SK-N-SH treated with all-trans-retinoic acid at 6 μM for 48 hours (cell line): ENCODE measurements around the gene FTCD.

ENCODE experiments used
- ATAC-seq: fragments of 200-7000 bp; cut with Tn5 transposase; 3 replicates; pipeline ENCODE4 v1.9.1; 2020; ENCODE audit warnings: mild to moderate bottlenecking, moderate library complexity
- BACH2 ChIP-seq: fragments of 250-450 bp; sonication (Bioruptor Pico); IDR thresholded peaks from 2 replicates; pipeline ENCODE4 v1.9.0; 2021; ENCODE audit warnings: mild to moderate bottlenecking, borderline replicate concordance
- CSDC2 ChIP-seq: fragments of 250-450 bp; sonication (Bioruptor Pico); IDR thresholded peaks from 2 replicates; pipeline ENCODE4 v1.5.0; 2020; ENCODE audit warnings: mild to moderate bottlenecking, moderate library complexity
- ESRRG ChIP-seq: fragments of 250-450 bp; sonication (Bioruptor Pico); IDR thresholded peaks from 2 replicates; pipeline ENCODE4 v1.6.1; 2021; ENCODE audit warnings: mild to moderate bottlenecking
- ISL1 ChIP-seq: fragments of 250-450 bp; sonication (Bioruptor Pico); IDR thresholded peaks from 2 replicates; pipeline ENCODE4 v2.1.2; 2022; ENCODE audit warnings: mild to moderate bottlenecking, moderate library complexity
- OSR1 ChIP-seq: fragments of 250-450 bp; sonication (Bioruptor Pico); IDR thresholded peaks from 2 replicates; pipeline ENCODE4 v1.8.0; 2022; ENCODE audit warnings: moderate library complexity, mild to moderate bottlenecking, inconsistent platforms
- PPARA ChIP-seq: fragments of 250-450 bp; sonication (Bioruptor Pico); IDR thresholded peaks from 2 replicates; pipeline ENCODE4 v1.5.0; 2020; ENCODE audit warnings: mild to moderate bottlenecking, borderline replicate concordance
- RARB ChIP-seq: fragments of 250-450 bp; sonication (Bioruptor Pico); IDR thresholded peaks from 2 replicates; pipeline ENCODE4 v1.8.0; 2021; ENCODE audit warnings: mild to moderate bottlenecking, moderate library complexity
- SNAI2 ChIP-seq: fragments of 250-450 bp; sonication (Bioruptor Pico); IDR thresholded peaks from 2 replicates; pipeline ENCODE4 v1.5.0; 2020; ENCODE audit warnings: mild to moderate bottlenecking, moderate library complexity
- TCF4 ChIP-seq: fragments of 250-450 bp; sonication (Bioruptor Pico); IDR thresholded peaks from 2 replicates; pipeline ENCODE4 v1.8.0; 2021; ENCODE audit warnings: mild to moderate bottlenecking, moderate library complexity, borderline replicate concordance
- TOX ChIP-seq: fragments of 250-450 bp; sonication (Bioruptor Pico); IDR thresholded peaks from 2 replicates; pipeline ENCODE4 v1.8.0; 2021; ENCODE audit warnings: mild to moderate bottlenecking, moderate library complexity, borderline replicate concordance
- ZC3H10 ChIP-seq: fragments of 250-450 bp; sonication (Bioruptor Pico); IDR thresholded peaks from 2 replicates; pipeline ENCODE4 v1.5.1; 2021; ENCODE audit warnings: mild to moderate bottlenecking, moderate library complexity
- ZFP3 ChIP-seq: fragments of 250-450 bp; sonication (Bioruptor Pico); IDR thresholded peaks from 2 replicates; pipeline ENCODE4 v1.5.0; 2020; ENCODE audit warnings: mild to moderate bottlenecking, moderate library complexity
- ZFP30 ChIP-seq: fragments of 450-650 bp; formaldehyde crosslinking; IDR thresholded peaks from 2 replicates; pipeline ENCODE4 v1.5.0; 2022; ENCODE audit warnings: mild to moderate bottlenecking, moderate library complexity
- ZNF565 ChIP-seq: fragments of 450-650 bp; formaldehyde crosslinking; conservative IDR thresholded peaks from 2 replicates; pipeline ENCODE4 v1.5.0; 2020; ENCODE audit warnings: low read depth, mild to moderate bottlenecking, moderate library complexity
- ZNF70 ChIP-seq: fragments of 450-650 bp; formaldehyde crosslinking; IDR thresholded peaks from 2 replicates; pipeline ENCODE4 v1.5.0; 2020; ENCODE audit warnings: mild to moderate bottlenecking, moderate library complexity
- ZNF8 ChIP-seq: fragments of 450-650 bp; formaldehyde crosslinking; IDR thresholded peaks from 2 replicates; pipeline ENCODE4 v1.5.0; 2020; ENCODE audit warnings: mild to moderate bottlenecking, moderate library complexity
- TF ChIP-seq, protein P1 (sequence below): fragments of 250-450 bp; sonication (Bioruptor Pico); IDR thresholded peaks from 2 replicates; pipeline ENCODE4 v1.5.1; 2021; ENCODE audit warnings: mild to moderate bottlenecking, moderate library complexity
- TF ChIP-seq, protein P2 (sequence below): fragments of 250-450 bp; sonication (Bioruptor Pico); IDR thresholded peaks from 2 replicates; pipeline ENCODE4 v1.8.0; 2021; ENCODE audit warnings: low read depth, mild to moderate bottlenecking, moderate library complexity, borderline replicate concordance
- TF ChIP-seq, protein P3 (sequence below): fragments of 250-450 bp; sonication (Bioruptor Pico); IDR thresholded peaks from 2 replicates; pipeline ENCODE4 v1.5.1; 2020; ENCODE audit warnings: low read depth, mild to moderate bottlenecking, moderate library complexity
- TF ChIP-seq, protein P4 (sequence below): fragments of 250-450 bp; sonication (Bioruptor Pico); IDR thresholded peaks from 2 replicates; pipeline ENCODE4 v1.5.0; 2020; ENCODE audit warnings: mild to moderate bottlenecking, moderate library complexity

Gene FTCD

DNA sequence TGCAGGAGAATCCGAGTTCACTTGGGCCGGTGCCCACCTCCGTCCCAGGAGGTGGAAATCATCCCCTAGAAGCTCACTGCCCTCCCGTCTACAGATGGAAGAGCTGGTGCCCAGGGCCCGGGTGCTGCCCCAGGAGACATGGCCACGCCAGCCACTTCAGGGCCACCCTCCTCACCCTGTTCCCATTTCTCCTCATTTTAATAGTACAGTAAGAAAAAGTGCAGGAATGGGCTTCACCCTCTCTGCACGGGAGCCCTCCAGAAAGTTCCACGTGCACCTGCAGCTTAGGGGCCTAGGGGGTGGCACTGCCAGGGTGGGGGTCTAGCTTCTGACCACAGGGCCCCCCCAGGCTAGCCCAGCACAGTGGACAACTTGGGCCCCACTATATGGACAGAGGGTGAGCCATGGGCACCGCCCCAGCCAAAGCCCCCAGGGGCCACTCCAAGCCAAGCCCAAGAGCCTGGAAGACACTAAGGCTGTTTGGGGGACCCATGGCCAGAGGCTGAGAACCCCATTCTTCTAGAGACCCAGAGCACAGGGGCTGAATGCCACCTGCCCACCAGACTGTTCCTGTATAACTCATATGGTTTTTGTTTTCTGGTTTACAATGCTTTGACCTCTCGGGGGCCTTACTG is 3.4 kb upstream of the FTCD start:
- no peak for ATAC-seq
- TF ChIP-seq ZNF70 = no peak
- no peak for TF ChIP-seq ZNF8
- no peak for TF ChIP-seq ZNF565 (CRISPR knock-in tag)
- no peak for TF ChIP-seq OSR1
- no peak for TF ChIP-seq ZFP3 (CRISPR knock-in tag)
- TF ChIP-seq, protein P1, sequence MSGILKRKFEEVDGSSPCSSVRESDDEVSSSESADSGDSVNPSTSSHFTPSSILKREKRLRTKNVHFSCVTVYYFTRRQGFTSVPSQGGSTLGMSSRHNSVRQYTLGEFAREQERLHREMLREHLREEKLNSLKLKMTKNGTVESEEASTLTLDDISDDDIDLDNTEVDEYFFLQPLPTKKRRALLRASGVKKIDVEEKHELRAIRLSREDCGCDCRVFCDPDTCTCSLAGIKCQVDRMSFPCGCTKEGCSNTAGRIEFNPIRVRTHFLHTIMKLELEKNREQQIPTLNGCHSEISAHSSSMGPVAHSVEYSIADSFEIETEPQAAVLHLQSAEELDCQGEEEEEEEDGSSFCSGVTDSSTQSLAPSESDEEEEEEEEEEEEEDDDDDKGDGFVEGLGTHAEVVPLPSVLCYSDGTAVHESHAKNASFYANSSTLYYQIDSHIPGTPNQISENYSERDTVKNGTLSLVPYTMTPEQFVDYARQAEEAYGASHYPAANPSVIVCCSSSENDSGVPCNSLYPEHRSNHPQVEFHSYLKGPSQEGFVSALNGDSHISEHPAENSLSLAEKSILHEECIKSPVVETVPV (CRISPR knock-in tag) = no peak
- no peak for TF ChIP-seq ESRRG (CRISPR knock-in tag)
- TF ChIP-seq ZC3H10 = no peak
- no peak for TF ChIP-seq ZFP30 (CRISPR knock-in tag)

DNA sequence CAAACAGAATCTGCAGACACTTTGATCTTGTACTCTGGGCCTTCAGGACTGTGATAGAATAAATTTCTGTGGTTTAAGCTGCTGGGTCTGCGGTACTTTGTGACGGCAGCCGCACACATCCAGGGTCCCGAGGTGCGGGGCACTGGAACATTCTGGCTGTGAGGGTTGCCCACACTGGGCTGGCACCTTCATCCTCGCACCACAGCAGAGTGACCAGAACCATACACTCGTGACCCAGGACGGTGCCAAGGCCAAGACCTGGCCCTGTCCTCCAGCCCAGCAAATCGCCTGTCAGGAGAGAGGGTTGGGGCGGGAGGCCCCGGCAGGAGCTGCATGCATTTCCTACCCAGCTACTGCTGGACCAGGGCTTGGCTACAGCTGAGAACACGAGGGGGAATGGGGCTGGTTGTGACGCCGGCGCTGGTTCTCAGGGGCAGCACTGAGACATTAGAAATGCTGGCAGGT is 2.6 kb upstream of the FTCD start:
- no peak for ATAC-seq
- TF ChIP-seq ISL1 (no peak), TCF4 (CRISPR knock-in tag) (no peak), TOX (no peak), SNAI2 (CRISPR knock-in tag) (no peak), BACH2 (CRISPR knock-in tag) (no peak), RARB (CRISPR knock-in tag) (no peak), PPARA (CRISPR knock-in tag) (no peak), ESRRG (CRISPR knock-in tag) (no peak), CSDC2 (no peak), ZC3H10 (no peak), ZNF8 (no peak)
- TF ChIP-seq, protein P2, sequence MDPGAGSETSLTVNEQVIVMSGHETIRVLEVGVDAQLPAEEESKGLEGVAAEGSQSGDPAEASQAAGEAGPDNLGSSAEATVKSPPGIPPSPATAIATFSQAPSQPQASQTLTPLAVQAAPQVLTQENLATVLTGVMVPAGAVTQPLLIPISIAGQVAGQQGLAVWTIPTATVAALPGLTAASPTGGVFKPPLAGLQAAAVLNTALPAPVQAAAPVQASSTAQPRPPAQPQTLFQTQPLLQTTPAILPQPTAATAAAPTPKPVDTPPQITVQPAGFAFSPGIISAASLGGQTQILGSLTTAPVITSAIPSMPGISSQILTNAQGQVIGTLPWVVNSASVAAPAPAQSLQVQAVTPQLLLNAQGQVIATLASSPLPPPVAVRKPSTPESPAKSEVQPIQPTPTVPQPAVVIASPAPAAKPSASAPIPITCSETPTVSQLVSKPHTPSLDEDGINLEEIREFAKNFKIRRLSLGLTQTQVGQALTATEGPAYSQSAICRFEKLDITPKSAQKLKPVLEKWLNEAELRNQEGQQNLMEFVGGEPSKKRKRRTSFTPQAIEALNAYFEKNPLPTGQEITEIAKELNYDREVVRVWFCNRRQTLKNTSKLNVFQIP (CRISPR knock-in tag) = no peak

DNA sequence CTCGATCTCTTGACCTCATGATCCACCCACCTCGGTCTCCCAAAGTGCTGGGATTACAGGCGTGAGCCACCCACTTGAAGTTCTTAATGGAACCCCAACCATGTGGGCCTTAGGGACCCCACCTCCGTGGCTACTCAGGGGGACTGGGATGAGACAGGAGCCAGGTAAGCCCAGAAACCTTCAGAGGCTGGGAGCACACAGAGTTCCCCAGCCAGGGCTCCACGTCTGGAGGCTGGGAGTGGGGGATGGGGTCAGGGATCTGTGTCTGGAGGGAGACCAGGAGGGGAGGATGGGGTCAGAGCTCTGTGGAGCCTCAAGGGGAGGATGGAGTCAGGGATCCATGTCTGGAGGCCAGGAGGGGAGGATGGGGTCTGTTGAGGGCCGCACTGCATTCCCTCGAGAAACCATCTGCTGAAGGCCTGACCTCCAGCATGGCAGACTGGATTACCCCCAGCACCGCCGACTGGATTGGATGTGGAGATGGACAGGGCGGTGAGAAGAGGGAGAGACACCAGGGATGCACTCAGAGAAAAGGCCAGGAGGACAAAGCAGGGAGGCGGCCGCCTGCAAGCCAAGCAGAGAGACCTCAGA is 2.1 kb upstream of the FTCD start:
- no peak for ATAC-seq
- TF ChIP-seq ZNF8 (no peak), ESRRG (CRISPR knock-in tag) (no peak), ZFP30 (CRISPR knock-in tag) (no peak), CSDC2 (no peak), ZC3H10 (no peak), ZNF70 (no peak), ISL1 (no peak), ZFP3 (CRISPR knock-in tag) (no peak), SNAI2 (CRISPR knock-in tag) (no peak), TCF4 (CRISPR knock-in tag) (no peak)
- TF ChIP-seq, protein P3, sequence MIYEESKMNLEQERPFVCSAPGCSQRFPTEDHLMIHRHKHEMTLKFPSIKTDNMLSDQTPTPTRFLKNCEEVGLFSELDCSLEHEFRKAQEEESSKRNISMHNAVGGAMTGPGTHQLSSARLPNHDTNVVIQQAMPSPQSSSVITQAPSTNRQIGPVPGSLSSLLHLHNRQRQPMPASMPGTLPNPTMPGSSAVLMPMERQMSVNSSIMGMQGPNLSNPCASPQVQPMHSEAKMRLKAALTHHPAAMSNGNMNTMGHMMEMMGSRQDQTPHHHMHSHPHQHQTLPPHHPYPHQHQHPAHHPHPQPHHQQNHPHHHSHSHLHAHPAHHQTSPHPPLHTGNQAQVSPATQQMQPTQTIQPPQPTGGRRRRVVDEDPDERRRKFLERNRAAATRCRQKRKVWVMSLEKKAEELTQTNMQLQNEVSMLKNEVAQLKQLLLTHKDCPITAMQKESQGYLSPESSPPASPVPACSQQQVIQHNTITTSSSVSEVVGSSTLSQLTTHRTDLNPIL (CRISPR knock-in tag) = no peak
- TF ChIP-seq, protein P1 (CRISPR knock-in tag) = no peak
- TF ChIP-seq, protein P2 (CRISPR knock-in tag) = no peak
- TF ChIP-seq, protein P4, sequence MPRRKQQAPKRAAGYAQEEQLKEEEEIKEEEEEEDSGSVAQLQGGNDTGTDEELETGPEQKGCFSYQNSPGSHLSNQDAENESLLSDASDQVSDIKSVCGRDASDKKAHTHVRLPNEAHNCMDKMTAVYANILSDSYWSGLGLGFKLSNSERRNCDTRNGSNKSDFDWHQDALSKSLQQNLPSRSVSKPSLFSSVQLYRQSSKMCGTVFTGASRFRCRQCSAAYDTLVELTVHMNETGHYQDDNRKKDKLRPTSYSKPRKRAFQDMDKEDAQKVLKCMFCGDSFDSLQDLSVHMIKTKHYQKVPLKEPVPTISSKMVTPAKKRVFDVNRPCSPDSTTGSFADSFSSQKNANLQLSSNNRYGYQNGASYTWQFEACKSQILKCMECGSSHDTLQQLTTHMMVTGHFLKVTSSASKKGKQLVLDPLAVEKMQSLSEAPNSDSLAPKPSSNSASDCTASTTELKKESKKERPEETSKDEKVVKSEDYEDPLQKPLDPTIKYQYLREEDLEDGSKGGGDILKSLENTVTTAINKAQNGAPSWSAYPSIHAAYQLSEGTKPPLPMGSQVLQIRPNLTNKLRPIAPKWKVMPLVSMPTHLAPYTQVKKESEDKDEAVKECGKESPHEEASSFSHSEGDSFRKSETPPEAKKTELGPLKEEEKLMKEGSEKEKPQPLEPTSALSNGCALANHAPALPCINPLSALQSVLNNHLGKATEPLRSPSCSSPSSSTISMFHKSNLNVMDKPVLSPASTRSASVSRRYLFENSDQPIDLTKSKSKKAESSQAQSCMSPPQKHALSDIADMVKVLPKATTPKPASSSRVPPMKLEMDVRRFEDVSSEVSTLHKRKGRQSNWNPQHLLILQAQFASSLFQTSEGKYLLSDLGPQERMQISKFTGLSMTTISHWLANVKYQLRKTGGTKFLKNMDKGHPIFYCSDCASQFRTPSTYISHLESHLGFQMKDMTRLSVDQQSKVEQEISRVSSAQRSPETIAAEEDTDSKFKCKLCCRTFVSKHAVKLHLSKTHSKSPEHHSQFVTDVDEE (CRISPR knock-in tag) = no peak
